CD4-positive, alpha-beta T cell treated with Interleukin-6 for 4 hours (primary cell): ENCODE results near the gene ACLY.
"Not testable (repeated sequence)": the region's sequence is repeated elsewhere in the genome, so short reads cannot be mapped to it uniquely, and the experiment has no call there.

Experiments
- DNase-seq: peaks from one replicate; pipeline ENCODE4 v3.0.0-alpha.2; 2020; ENCODE audit warnings: mixed read lengths

ACLY gene

GRCh38 chr17:41939044-41939692, 20.4 kb upstream of the ACLY start:
- no peak for DNase-seq

GRCh38 chr17:41937970-41938954, 19.5 kb upstream of the ACLY start:
- DNase-seq: no peak

GRCh38 chr17:41935641-41936040, 16.9 kb upstream of the ACLY start:
- DNase-seq: no peak

- DNase-seq: no peak
These were observed 14.2 kb upstream of the ACLY start for GRCh38 chr17:41932816-41933389.

GRCh38 chr17:41931715-41932114, 13.0 kb upstream of the ACLY start:
- not testable (repeated sequence) for DNase-seq

GRCh38 chr17:41930833-41931156, 12.0 kb upstream of the ACLY start:
- DNase-seq: not testable (repeated sequence)

GRCh38 chr17:41930009-41930832, 11.5 kb upstream of the ACLY start, which contains the start of gene ODAD4:
Gene ODAD4, plus strand, starts transcription at chr17:41930617. Its CDS starts 107 bp downstream, at chr17:41930724.
- peak; percentile 97 for DNase-seq

GRCh38 chr17:41928693-41929251, 10.0 kb upstream of the ACLY start:
- DNase-seq: no peak

GRCh38 chr17:41925991-41926590, 7.3 kb upstream of the ACLY start:
- no peak for DNase-seq

- no peak for DNase-seq
These were observed 1.8 kb upstream of the ACLY start for GRCh38 chr17:41920580-41920955.

GRCh38 chr17:41919840-41920579, 1.3 kb upstream of the ACLY start:
- no peak for DNase-seq

GRCh38 chr17:41919165-41919817, 540 bp upstream of the ACLY start:
- DNase-seq: no peak

- DNase-seq: peak; percentile 55
These were observed 955 bp downstream of the ACLY start for GRCh38 chr17:41917679-41918313.

- no peak for DNase-seq
These were observed 1.6 kb downstream of the ACLY start for GRCh38 chr17:41917192-41917591.

- DNase-seq: no peak
These were observed 3.2 kb downstream of the ACLY start for GRCh38 chr17:41915566-41915965.

- no peak for DNase-seq
These were observed 3.7 kb downstream of the ACLY start for GRCh38 chr17:41915020-41915419.

GRCh38 chr17:41914358-41914766, 4.4 kb downstream of the ACLY start:
- DNase-seq: no peak

GRCh38 chr17:41913798-41914197, 5.0 kb downstream of the ACLY start:
- DNase-seq: no peak

- DNase-seq: no peak
These were observed 5.8 kb downstream of the ACLY start for GRCh38 chr17:41912925-41913324.

- no peak for DNase-seq
These were observed 7.9 kb downstream of the ACLY start for GRCh38 chr17:41910701-41911391.
